Type B pancreatic cell (in vitro differentiated cells): ENCODE results near the gene PRR20B. TPM values are rescaled to one million over a fixed set of nuclear protein-coding genes. Genes with fewer than 3 reads are reported as not detected.
"Not testable (repeated sequence)": the region's sequence is repeated elsewhere in the genome, so short reads cannot be mapped to it uniquely, and the experiment has no call there.

Source experiments
- DNase-seq: peaks from one replicate; pipeline ENCODE4 v3.0.0; 2021; ENCODE audit warnings: mixed read lengths; ENCODE audit not compliant: unreplicated experiment; ENCODE audit errors: extremely low spot score
- H3K27ac Mint-ChIP-seq: 2 replicates; pipeline ENCODE4 v1.8.0; 2021; ENCODE audit warnings: mild to moderate bottlenecking, mixed read lengths
- H3K27me3 Mint-ChIP-seq: 2 replicates; pipeline ENCODE4 v1.8.0; 2021; ENCODE audit warnings: mixed read lengths
- H3K36me3 Mint-ChIP-seq: 2 replicates; pipeline ENCODE4 v1.8.0; 2021; ENCODE audit warnings: mixed read lengths
- H3K4me1 Mint-ChIP-seq: one replicate; pipeline ENCODE4 v1.8.0; 2021; ENCODE audit warnings: mixed read lengths; ENCODE audit not compliant: unreplicated experiment
- H3K4me3 Mint-ChIP-seq: 2 replicates; pipeline ENCODE4 v1.8.0; 2021; ENCODE audit warnings: mild to moderate bottlenecking, mixed read lengths
- H3K9me3 Mint-ChIP-seq: 2 replicates; pipeline ENCODE4 v1.8.0; 2021; ENCODE audit warnings: mixed read lengths
- long read RNA-seq: library from polyadenylated mRNA; unstranded; transcript quantifications from one replicate; pipeline ENCODE4 v2.0.0, GENCODE V29; 2020
- total RNA-seq: library from RNA; stranded (reverse); gene quantifications from 2 replicates; pipeline ENCODE4 v1.2.1, GENCODE V29; 2021; ENCODE audit warnings: low replicate concordance
- TF ChIP-seq, protein P1 (sequence below): fragments of 200-600 bp; sonication (generic); conservative IDR thresholded peaks from 2 replicates; pipeline ENCODE4 v1.5.0; 2021; ENCODE audit warnings: antibody characterized with exemption, mild to moderate bottlenecking

Gene PRR20B
- total RNA-seq, result not detected in 2 replicates
- long read RNA-seq, result 0 reads

DNA sequence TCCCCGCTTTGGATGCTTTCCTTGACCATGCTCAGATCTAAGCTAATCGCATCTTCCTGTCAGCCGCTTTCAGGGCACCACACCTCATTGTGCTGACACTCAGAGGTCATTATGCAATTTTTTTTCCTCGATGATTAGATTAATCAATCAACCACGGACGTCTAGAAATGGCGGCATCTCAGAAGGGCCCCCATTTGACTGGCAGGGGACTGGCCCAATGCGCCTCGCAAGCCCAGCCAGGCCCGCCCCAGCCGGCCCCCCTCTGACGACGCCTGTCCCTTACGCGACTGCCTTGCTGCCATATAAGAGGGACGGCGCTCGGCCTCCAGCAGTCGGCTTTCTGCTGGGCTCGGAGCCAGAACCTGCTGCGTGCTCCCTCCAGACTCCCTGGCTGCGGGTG lies at the start of gene PRR20B:
TSS of gene PRR20B (plus strand) at position 301 of the 400 bp plus-strand sequence. CDS start 387 bp downstream, outside the sequence.
- not testable (repeated sequence) for H3K9me3 Mint-ChIP-seq, DNase-seq, H3K4me1 Mint-ChIP-seq, H3K36me3 Mint-ChIP-seq, H3K4me3 Mint-ChIP-seq, H3K27ac Mint-ChIP-seq, H3K27me3 Mint-ChIP-seq

- Mint-ChIP-seq H3K27ac (no peak overlapping the region), H3K27me3 (no peaks in the 10 kb centered on the region), H3K4me1 (no peaks in the 10 kb centered on the region), H3K9me3 (no peaks in the 10 kb centered on the region), H3K4me3 (no peak overlapping the region), H3K36me3 (no peaks in the 10 kb centered on the region)
- TF ChIP-seq, protein P1, sequence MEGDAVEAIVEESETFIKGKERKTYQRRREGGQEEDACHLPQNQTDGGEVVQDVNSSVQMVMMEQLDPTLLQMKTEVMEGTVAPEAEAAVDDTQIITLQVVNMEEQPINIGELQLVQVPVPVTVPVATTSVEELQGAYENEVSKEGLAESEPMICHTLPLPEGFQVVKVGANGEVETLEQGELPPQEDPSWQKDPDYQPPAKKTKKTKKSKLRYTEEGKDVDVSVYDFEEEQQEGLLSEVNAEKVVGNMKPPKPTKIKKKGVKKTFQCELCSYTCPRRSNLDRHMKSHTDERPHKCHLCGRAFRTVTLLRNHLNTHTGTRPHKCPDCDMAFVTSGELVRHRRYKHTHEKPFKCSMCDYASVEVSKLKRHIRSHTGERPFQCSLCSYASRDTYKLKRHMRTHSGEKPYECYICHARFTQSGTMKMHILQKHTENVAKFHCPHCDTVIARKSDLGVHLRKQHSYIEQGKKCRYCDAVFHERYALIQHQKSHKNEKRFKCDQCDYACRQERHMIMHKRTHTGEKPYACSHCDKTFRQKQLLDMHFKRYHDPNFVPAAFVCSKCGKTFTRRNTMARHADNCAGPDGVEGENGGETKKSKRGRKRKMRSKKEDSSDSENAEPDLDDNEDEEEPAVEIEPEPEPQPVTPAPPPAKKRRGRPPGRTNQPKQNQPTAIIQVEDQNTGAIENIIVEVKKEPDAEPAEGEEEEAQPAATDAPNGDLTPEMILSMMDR, result no peak
- DNase-seq, result no peak
Observed at GRCh38 chr13:57114945-57115344, 32.3 kb upstream of the PRR20B start.

DNA sequence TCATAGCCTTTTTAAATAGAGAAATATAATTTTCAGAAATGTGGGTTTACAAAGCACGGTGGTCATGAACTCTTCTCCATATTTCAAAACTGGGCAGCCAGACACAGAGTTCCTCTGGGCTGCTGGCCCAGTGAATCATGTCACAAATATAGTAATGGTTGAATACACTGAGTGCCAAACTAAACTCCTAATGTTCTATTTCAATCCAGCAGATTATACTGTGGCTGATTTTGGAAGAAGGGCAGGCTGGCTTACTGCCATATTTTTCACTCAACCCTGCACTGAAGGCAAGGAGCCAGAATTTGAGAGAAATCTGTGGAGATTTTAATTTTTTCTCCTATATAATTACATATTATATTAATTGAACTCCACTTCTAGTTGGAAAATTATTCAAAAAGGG lies 23.6 kb upstream of the PRR20B start:
- Mint-ChIP-seq H3K27ac (no peak overlapping the region), H3K9me3 (no peaks in the 10 kb centered on the region), H3K36me3 (no peaks in the 10 kb centered on the region), H3K27me3 (no peaks in the 10 kb centered on the region), H3K4me1 (no peaks in the 10 kb centered on the region), H3K4me3 (no peak overlapping the region)
- no peak for DNase-seq
- TF ChIP-seq, protein P1, result no peak

DNA sequence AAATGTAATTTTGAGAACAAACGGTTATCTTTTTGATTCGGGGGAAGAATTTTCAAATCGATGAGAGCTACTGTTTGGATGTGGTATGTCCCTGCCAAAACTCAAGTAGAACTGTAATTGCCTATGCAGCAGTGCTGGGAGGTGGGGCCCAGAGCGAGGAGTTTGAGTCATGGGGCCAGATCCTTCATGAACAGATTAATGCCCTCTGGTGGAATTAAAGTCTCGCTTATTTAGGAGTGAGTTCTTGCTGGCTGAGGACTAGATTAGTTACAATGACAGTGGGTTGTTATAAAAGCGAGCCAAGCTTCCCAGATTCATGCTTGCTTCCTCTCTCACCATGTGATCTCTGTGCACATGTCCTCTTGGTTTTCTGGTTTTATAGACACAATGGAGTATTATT lies 18.4 kb upstream of the PRR20B start:
- Mint-ChIP-seq H3K4me3 (no peak overlapping the region), H3K27me3 (no peaks in the 10 kb centered on the region), H3K4me1 (no peaks in the 10 kb centered on the region), H3K36me3 (no peaks in the 10 kb centered on the region), H3K9me3 (no peaks in the 10 kb centered on the region), H3K27ac (no peak overlapping the region)
- TF ChIP-seq, protein P1, result no peak
- no peak for DNase-seq

DNA sequence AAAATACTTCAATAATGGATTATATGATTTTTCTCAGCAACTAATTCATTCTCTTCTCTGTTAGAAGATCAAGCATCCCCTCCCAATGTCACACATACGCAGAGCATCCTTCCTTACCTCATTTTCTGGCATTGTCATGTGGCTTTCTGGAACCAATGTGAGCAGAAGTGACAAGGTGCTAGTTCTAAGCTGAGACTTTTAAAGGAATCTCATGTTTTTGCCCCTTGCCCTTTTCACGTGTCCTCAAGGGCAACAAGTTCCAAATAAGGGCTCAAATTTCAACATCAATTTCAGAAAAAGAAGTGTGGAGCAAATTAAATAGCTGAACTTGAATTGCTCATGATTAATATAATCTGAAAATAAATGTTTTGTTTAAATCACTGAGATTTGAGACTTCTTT lies 11.2 kb upstream of the PRR20B start:
- Mint-ChIP-seq H3K9me3 (no peaks in the 10 kb centered on the region), H3K4me3 (no peak overlapping the region), H3K27me3 (no peaks in the 10 kb centered on the region), H3K4me1 (no peaks in the 10 kb centered on the region), H3K36me3 (no peaks in the 10 kb centered on the region), H3K27ac (no peak overlapping the region)
- DNase-seq, result no peak
- TF ChIP-seq, protein P1, result no peak

DNA sequence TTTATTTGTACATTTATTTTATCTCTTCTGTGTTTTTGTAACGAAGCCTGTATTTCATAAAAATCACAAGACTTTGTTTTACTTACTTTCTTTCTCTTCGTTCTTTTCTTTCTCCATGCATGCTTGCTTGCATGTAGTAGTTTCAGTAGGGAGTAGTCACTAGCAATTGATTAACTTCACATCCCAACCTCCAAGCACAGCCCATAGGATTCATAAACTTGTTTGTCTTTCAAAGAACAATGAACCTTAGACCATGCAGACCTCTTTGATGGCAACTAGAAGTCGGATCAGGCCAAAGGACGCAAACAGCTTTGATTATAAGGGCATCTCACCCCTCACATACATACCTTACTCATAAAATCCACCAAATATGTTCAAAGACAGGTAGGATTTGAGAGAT lies 9.7 kb upstream of the PRR20B start:
- no peaks in the 10 kb centered on the region for H3K9me3 Mint-ChIP-seq
- H3K36me3 Mint-ChIP-seq, result no peaks in the 10 kb centered on the region

More for the DNA sequence above, 9.7 kb upstream of the PRR20B start:
- H3K27me3 Mint-ChIP-seq, result no peaks in the 10 kb centered on the region
- H3K4me1 Mint-ChIP-seq, result no peaks in the 10 kb centered on the region
- DNase-seq, result no peak
- H3K4me3 Mint-ChIP-seq, result no peak overlapping the region
- TF ChIP-seq, protein P1, result no peak
- H3K27ac Mint-ChIP-seq, result no peak overlapping the region
